A549 (cell line): ENCODE measurements around the gene TRAF3IP1. TPM values are rescaled to one million over a fixed set of nuclear protein-coding genes. Genes with fewer than 3 reads are reported as not detected.

Source experiments
- ATAC-seq, 2 experiments: fragments of 200-7000 bp in 1 of 2; fragments of >200 bp in 1 of 2; cut with Nextera tagmentation in 1 of 2; cut with Tn5 transposase in 1 of 2; 3 replicates each; pipeline versions ENCODE4 v1.8.0 to v1.9.1; 2018 to 2020; ENCODE audit warnings: mild to moderate bottlenecking in 1 of 2, moderate library complexity in 1 of 2
- CTCF ChIA-PET: fragments of 300-600 bp; sonication (Branson Sonifier 250); formaldehyde crosslinking; extraction: SDS; loops from one replicate; lab custom pipeline; 2021; ENCODE audit warnings: antibody characterized with exemption, inconsistent platforms; lab: Yijun Ruan, JAX
- POLR2A ChIA-PET: fragments of 350-600 bp; formaldehyde crosslinking; extraction: SDS; loops from one replicate; lab custom pipeline; 2021; ENCODE audit warnings: antibody characterized with exemption, inconsistent platforms; lab: Yijun Ruan, JAX
- DNase-seq, 2 experiments: peaks; one replicate each; pipeline versions ENCODE4 v3.0.0 to v3.0.0-alpha.2; 2011 to 2016; ENCODE audit warnings: low read depth in 1 of 2, low spot score in 1 of 2
- FAIRE-seq: peaks from 2 replicates; lab custom pipeline; 2011; peaks lifted over from hg19 to GRCh38; lab: Jason Lieb, UNC
- H3K27ac ChIP-seq, 2 experiments: fragments of >200 bp; sonication (Bioruptor Twin); formaldehyde crosslinking; 3 replicates each; pipeline ENCODE4 v1.5.1; 2016 to 2017
- H3K4me1 ChIP-seq: fragments of >200 bp; sonication (Bioruptor Twin); formaldehyde crosslinking; 3 replicates; pipeline ENCODE4 v1.6.1; 2016
- H3K4me2 ChIP-seq: fragments of >200 bp; sonication (Bioruptor Twin); formaldehyde crosslinking; 3 replicates; pipeline ENCODE4 v1.6.1; 2016
- H3K4me3 ChIP-seq: fragments of >200 bp; sonication (Bioruptor Twin); formaldehyde crosslinking; 3 replicates; pipeline ENCODE4 v1.5.1; 2016
- H3K9me3 ChIP-seq: fragments of >200 bp; sonication (Bioruptor Twin); formaldehyde crosslinking; 3 replicates; pipeline ENCODE4 v1.6.1; 2016
- CEBPB ChIP-seq, 2 experiments: fragments of >200 bp in 1 of 2; sonication (Bioruptor Twin) in 1 of 2; formaldehyde crosslinking in 1 of 2; IDR thresholded peaks; 2 replicates each; pipeline ENCODE4 v1.6.1; 2012 to 2016
- EP300 ChIP-seq, 2 experiments: fragments of >200 bp; sonication (Bioruptor Twin); formaldehyde crosslinking; IDR thresholded peaks; 2 replicates in 1 of 2; 3 replicates in 1 of 2; pipeline ENCODE4 v1.6.1; 2016 to 2017
- FOSB ChIP-seq: fragments of 250-450 bp; sonication (Bioruptor Pico); IDR thresholded peaks from 2 replicates; pipeline ENCODE4 v1.5.0; 2020; ENCODE audit warnings: mild to moderate bottlenecking, moderate library complexity
- GATA3 ChIP-seq: IDR thresholded peaks from 2 replicates; pipeline ENCODE4 v1.6.1; 2012; ENCODE audit warnings: borderline replicate concordance
- JUN ChIP-seq, 2 experiments: fragments of >200 bp; sonication (Bioruptor Twin); formaldehyde crosslinking; IDR thresholded peaks; 2 replicates in 1 of 2; 3 replicates in 1 of 2; pipeline ENCODE4 v1.6.1; 2016 to 2017
- JUNB ChIP-seq: fragments of >200 bp; sonication (Bioruptor Twin); formaldehyde crosslinking; IDR thresholded peaks from 2 replicates; pipeline ENCODE4 v1.6.1; 2016
- KDM5A ChIP-seq: fragments of 200-600 bp; sonication (generic); IDR thresholded peaks from 2 replicates; pipeline ENCODE4 v1.6.1; 2016; ENCODE audit warnings: antibody characterized with exemption, mild to moderate bottlenecking
- MAZ ChIP-seq: fragments of 150-350 bp; IDR thresholded peaks from 2 replicates; pipeline ENCODE4 v1.6.1; 2014; ENCODE audit warnings: antibody characterized with exemption, low read depth, low read length, borderline replicate concordance
- MYC ChIP-seq: IDR thresholded peaks from 2 replicates; pipeline ENCODE4 v1.6.1; 2012; ENCODE audit warnings: mild to moderate bottlenecking, inconsistent platforms, low read length, improper control_type of control experiment, borderline replicate concordance
- NFE2L2 ChIP-seq: fragments of 150-350 bp; conservative IDR thresholded peaks from 2 replicates; pipeline ENCODE4 v1.6.1; 2014; ENCODE audit warnings: low read length
- POLR2AphosphoS2 ChIP-seq: conservative IDR thresholded peaks from 2 replicates; pipeline ENCODE4 v1.6.1; 2012; ENCODE audit warnings: low read length, improper control_type of control experiment, inconsistent platforms
- RAD21 ChIP-seq, 2 experiments: fragments of >200 bp in 1 of 2; sonication (Bioruptor Twin) in 1 of 2; formaldehyde crosslinking in 1 of 2; IDR thresholded peaks in 1 of 2; conservative IDR thresholded peaks in 1 of 2; 2 replicates in 1 of 2; 3 replicates in 1 of 2; pipeline ENCODE4 v1.6.1; 2012 to 2018; ENCODE audit warnings: inconsistent platforms in 1 of 2
- RFX5 ChIP-seq: fragments of 450-650 bp; IDR thresholded peaks from 2 replicates; pipeline ENCODE4 v1.7.1; 2014; ENCODE audit warnings: antibody characterized with exemption, mild to moderate bottlenecking, moderate library complexity
- RNF2 ChIP-seq: fragments of 200-600 bp; sonication (generic); IDR thresholded peaks from 2 replicates; pipeline ENCODE4 v1.6.1; 2016; ENCODE audit warnings: low read depth, mild to moderate bottlenecking, antibody characterized with exemption, moderate library complexity, borderline replicate concordance
- SMC3 ChIP-seq: fragments of >200 bp; sonication (Bioruptor Twin); formaldehyde crosslinking; IDR thresholded peaks from 3 replicates; pipeline ENCODE4 v1.6.1; 2018; ENCODE audit warnings: inconsistent platforms
- TP53 ChIP-seq: fragments of 250-450 bp; sonication (Bioruptor Pico); IDR thresholded peaks from 2 replicates; pipeline ENCODE4 v1.5.0; 2021; ENCODE audit warnings: mild to moderate bottlenecking, moderate library complexity
- ZFP36 ChIP-seq: fragments of 450-650 bp; IDR thresholded peaks from 2 replicates; pipeline ENCODE4 v1.6.1; 2014; ENCODE audit warnings: borderline replicate concordance; ENCODE audit not compliant: partially characterized antibody
- ZNF302 ChIP-seq: fragments of 250-450 bp; sonication (Bioruptor Pico); IDR thresholded peaks from 2 replicates; pipeline ENCODE4 v1.9.0; 2021; ENCODE audit warnings: inconsistent platforms, mild to moderate bottlenecking, moderate library complexity
- WGBS: methylation state at CpG from one replicate; pipeline ENCODE4 v1.1.6; 2017; ENCODE audit errors: missing lambda C conversion rate; 5-methylcytosine and 5-hydroxymethylcytosine counted together
- polyA plus RNA-seq, 4 experiments: library from polyadenylated mRNA; depleted of rRNA in 3 of 4; stranded (reverse); fragments of >200 nt; fragmentation: RNase III in 1 of 4; extraction: RNeasy Plus Mini Kit Qiagen cat#74134 plus additional on column Dnase treatment in 1 of 4; gene quantifications; 2 replicates in 3 of 4; 3 replicates in 1 of 4; pipeline ENCODE4 v1.2.3, GENCODE V29; 2011 to 2017
- TF ChIP-seq, protein P1 (sequence below): fragments of 200-600 bp; sonication (generic); IDR thresholded peaks from 2 replicates; pipeline ENCODE4 v1.6.1; 2016; ENCODE audit warnings: antibody characterized with exemption, mild to moderate bottlenecking, moderate library complexity
- TF ChIP-seq, protein P2 (sequence below): fragments of 250-450 bp; sonication (Bioruptor Pico); IDR thresholded peaks from 2 replicates; pipeline ENCODE4 v1.5.0; 2021; ENCODE audit warnings: mild to moderate bottlenecking, moderate library complexity, borderline replicate concordance
- TF ChIP-seq, protein P3 (sequence below): fragments of >200 bp; sonication (Bioruptor Twin); formaldehyde crosslinking; IDR thresholded peaks from 3 replicates; pipeline ENCODE4 v1.6.1; 2016

TRAF3IP1 gene
- polyA plus RNA-seq, 2 of the 4 experiments (the other 2 are of a cell fraction), result 10.6 to 19.2 TPM

DNA sequence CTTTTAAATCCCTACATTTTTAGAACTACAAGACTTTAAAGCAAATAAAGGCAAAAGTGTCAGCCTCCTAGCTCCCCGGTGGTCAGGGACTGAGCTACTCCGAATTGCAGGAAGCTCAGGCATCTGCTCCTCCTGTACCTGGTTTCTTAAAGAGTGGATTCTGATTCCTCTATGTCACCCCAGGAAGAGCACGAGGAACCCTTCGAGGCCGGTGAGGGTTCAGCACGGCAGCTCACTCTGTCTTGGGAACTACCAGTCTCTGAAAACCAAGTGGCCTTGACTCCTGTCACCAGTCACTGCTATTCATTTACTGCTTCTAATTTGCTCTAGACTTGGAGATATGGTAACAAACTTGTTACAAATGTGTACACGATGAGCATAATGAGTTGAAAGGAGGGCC lies 34.2 kb upstream of the TRAF3IP1 start (continued):
- TF ChIP-seq EP300 (IDR thresholded peaks at IDR 0.05), result no peak
- TF ChIP-seq KDM5A, result no peak
- 0 out of 2 replicates have a peak, but pooled peaks have one; percentile 54 for TF ChIP-seq ZNF302 (CRISPR knock-in tag)
- no peak for TF ChIP-seq RFX5
- TF ChIP-seq, protein P1, sequence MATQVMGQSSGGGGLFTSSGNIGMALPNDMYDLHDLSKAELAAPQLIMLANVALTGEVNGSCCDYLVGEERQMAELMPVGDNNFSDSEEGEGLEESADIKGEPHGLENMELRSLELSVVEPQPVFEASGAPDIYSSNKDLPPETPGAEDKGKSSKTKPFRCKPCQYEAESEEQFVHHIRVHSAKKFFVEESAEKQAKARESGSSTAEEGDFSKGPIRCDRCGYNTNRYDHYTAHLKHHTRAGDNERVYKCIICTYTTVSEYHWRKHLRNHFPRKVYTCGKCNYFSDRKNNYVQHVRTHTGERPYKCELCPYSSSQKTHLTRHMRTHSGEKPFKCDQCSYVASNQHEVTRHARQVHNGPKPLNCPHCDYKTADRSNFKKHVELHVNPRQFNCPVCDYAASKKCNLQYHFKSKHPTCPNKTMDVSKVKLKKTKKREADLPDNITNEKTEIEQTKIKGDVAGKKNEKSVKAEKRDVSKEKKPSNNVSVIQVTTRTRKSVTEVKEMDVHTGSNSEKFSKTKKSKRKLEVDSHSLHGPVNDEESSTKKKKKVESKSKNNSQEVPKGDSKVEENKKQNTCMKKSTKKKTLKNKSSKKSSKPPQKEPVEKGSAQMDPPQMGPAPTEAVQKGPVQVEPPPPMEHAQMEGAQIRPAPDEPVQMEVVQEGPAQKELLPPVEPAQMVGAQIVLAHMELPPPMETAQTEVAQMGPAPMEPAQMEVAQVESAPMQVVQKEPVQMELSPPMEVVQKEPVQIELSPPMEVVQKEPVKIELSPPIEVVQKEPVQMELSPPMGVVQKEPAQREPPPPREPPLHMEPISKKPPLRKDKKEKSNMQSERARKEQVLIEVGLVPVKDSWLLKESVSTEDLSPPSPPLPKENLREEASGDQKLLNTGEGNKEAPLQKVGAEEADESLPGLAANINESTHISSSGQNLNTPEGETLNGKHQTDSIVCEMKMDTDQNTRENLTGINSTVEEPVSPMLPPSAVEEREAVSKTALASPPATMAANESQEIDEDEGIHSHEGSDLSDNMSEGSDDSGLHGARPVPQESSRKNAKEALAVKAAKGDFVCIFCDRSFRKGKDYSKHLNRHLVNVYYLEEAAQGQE, result no peak
- peak in 1 of 2 experiments; percentile 11; a peak in 2 of 5 replicates for TF ChIP-seq JUN (IDR thresholded peaks at IDR 0.05)
- no peak for TF ChIP-seq MAZ
- TF ChIP-seq TP53 (CRISPR knock-in tag), result peak; percentile 57; the same call in 1 of the 2 replicates
- TF ChIP-seq, protein P2, sequence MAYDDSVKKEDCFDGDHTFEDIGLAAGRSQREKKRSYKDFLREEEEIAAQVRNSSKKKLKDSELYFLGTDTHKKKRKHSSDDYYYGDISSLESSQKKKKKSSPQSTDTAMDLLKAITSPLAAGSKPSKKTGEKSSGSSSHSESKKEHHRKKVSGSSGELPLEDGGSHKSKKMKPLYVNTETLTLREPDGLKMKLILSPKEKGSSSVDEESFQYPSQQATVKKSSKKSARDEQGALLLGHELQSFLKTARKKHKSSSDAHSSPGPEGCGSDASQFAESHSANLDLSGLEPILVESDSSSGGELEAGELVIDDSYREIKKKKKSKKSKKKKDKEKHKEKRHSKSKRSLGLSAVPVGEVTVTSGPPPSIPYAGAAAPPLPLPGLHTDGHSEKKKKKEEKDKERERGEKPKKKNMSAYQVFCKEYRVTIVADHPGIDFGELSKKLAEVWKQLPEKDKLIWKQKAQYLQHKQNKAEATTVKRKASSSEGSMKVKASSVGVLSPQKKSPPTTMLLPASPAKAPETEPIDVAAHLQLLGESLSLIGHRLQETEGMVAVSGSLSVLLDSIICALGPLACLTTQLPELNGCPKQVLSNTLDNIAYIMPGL (CRISPR knock-in tag), result 0 out of 2 replicates have a peak, but pooled peaks have one; percentile 2
- no peak for TF ChIP-seq SMC3
- TF ChIP-seq RNF2, result no peak
- TF ChIP-seq, protein P3, sequence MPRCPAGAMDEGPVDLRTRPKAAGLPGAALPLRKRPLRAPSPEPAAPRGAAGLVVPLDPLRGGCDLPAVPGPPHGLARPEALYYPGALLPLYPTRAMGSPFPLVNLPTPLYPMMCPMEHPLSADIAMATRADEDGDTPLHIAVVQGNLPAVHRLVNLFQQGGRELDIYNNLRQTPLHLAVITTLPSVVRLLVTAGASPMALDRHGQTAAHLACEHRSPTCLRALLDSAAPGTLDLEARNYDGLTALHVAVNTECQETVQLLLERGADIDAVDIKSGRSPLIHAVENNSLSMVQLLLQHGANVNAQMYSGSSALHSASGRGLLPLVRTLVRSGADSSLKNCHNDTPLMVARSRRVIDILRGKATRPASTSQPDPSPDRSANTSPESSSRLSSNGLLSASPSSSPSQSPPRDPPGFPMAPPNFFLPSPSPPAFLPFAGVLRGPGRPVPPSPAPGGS, result no peak
- no peak for TF ChIP-seq NFE2L2
- TF ChIP-seq FOSB (CRISPR knock-in tag), result no peak
- TF ChIP-seq MYC, result no peak
- TF ChIP-seq POLR2AphosphoS2, result peak; percentile 34; the same call in 1 of the 2 replicates
- TF ChIP-seq RAD21 (conservative IDR thresholded peaks at IDR 0.05 in 1 of 2, IDR thresholded peaks at IDR 0.05 in 1 of 2), result no peak
- TF ChIP-seq JUNB, result no peak
- no peak for TF ChIP-seq ZFP36
- TF ChIP-seq, all 56 proteins: peak for 17

DNA sequence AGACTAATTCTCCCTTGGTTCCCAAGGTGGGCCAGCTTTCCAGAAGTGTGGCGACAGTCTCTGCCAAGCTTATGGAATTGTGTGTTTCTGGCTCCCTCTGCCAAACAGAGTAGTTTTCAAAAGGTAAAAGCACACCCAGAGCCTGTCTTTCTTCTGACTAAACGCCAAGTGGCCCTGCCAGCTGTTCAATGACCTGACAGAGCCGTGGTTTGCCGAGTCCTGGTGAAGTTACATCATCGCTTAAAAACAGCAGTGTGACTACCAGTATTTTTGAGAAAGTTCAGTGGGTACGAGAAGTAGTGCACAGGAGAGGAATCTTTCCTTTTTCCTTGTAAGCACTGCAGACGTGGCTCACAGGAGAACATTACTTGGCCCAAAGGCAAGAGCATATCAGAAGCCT lies 33.8 kb upstream of the TRAF3IP1 start:
- H3K4me2 ChIP-seq, result peak overlapping the region; percentile 92
- peak overlapping the region; percentile 90 to 95 for H3K27ac ChIP-seq
- 23% methylated on average over 7 of the region's 7 CpGs for WGBS
- ChIA-PET POLR2A (no interaction called here), CTCF (interaction anchor here (0.6 to 22.7 kb wide), 9 partner anchors 10 to 450 kb away, joined by 3 to 351 read pairs (median 5); no protein-coding TSS in a partner anchor)
- FAIRE-seq, result no peak
- peak overlapping the region; percentile 67 for H3K4me3 ChIP-seq
- peaks cover 67% of the 10 kb centered on the region for H3K4me1 ChIP-seq
- ATAC-seq, result no peak
- peak in 1 of 2 experiments; percentile 63 for DNase-seq
- TF ChIP-seq CEBPB (IDR thresholded peaks at IDR 0.05), result peak in 1 of 2 experiments; percentile 36; a peak in 1 of 4 replicates
- TF ChIP-seq GATA3, result no peak
- H3K9me3 ChIP-seq, result no peaks in the 10 kb centered on the region
